GM19035 (cell line): ENCODE data around the gene HHAT.

Experiments used
- ATAC-seq: cut with Tn5 transposase; IDR thresholded peaks from one replicate; pipeline ENCODE4 v1.9.1; 2021; ENCODE audit not compliant: unreplicated experiment

Gene HHAT

GRCh38 chr1:210313046-210313595 is 15.6 kb upstream of the HHAT start:
- ATAC-seq, result no peak

- ATAC-seq, result no peak
These were observed 14.8 kb upstream of the HHAT start for GRCh38 chr1:210313921-210314320.

- no peak for ATAC-seq
These were observed 13.2 kb upstream of the HHAT start for GRCh38 chr1:210315529-210315928.

- no peak for ATAC-seq
These were observed 7.6 kb upstream of the HHAT start for GRCh38 chr1:210321131-210321530.

- ATAC-seq, result no peak
These were observed 7.2 kb upstream of the HHAT start for GRCh38 chr1:210321552-210321951.

GRCh38 chr1:210323957-210324356 is 4.7 kb upstream of the HHAT start:
- no peak for ATAC-seq

GRCh38 chr1:210325026-210325670 is 3.6 kb upstream of the HHAT start:
- no peak for ATAC-seq

GRCh38 chr1:210328032-210328745 is 513 bp upstream of the HHAT start:
- no peak for ATAC-seq

GRCh38 chr1:210330279-210330866 is 1.7 kb downstream of the HHAT start:
- ATAC-seq, result no peak

GRCh38 chr1:210332233-210332632 is 3.5 kb downstream of the HHAT start:
- ATAC-seq, result no peak

- peak; percentile 84 for ATAC-seq
These were observed 4.2 kb downstream of the HHAT start for GRCh38 chr1:210332719-210333398.

GRCh38 chr1:210335001-210335400 is 6.3 kb downstream of the HHAT start:
- ATAC-seq, result no peak

GRCh38 chr1:210336362-210336761 is 7.7 kb downstream of the HHAT start:
- ATAC-seq, result no peak

GRCh38 chr1:210339500-210339899 is 10.8 kb downstream of the HHAT start:
- ATAC-seq, result no peak

- ATAC-seq, result no peak
These were observed 11.6 kb downstream of the HHAT start for GRCh38 chr1:210340311-210340710.

GRCh38 chr1:210340841-210341240 is 12.1 kb downstream of the HHAT start:
- no peak for ATAC-seq

- no peak for ATAC-seq
These were observed 14.5 kb downstream of the HHAT start for GRCh38 chr1:210342986-210343780.

GRCh38 chr1:210344706-210345105 is 16.0 kb downstream of the HHAT start:
- no peak for ATAC-seq

GRCh38 chr1:210347112-210347511 is 18.4 kb downstream of the HHAT start:
- ATAC-seq, result peak; percentile 34

- ATAC-seq, result no peak
These were observed 22.8 kb downstream of the HHAT start for GRCh38 chr1:210351496-210351895.

GRCh38 chr1:210352575-210352974 is 23.9 kb downstream of the HHAT start:
- no peak for ATAC-seq
